GM19328 (cell line): Measurements from ENCODE around the gene GOLGA6L10.
"Not testable (repeated sequence)": the region's sequence is repeated elsewhere in the genome, so short reads cannot be mapped to it uniquely, and the experiment has no call there.

Experiments used
- ATAC-seq: cut with Tn5 transposase; IDR thresholded peaks from one replicate; pipeline ENCODE4 v1.9.1; 2021; ENCODE audit warnings: mild to moderate bottlenecking, moderate library complexity; ENCODE audit not compliant: unreplicated experiment

Gene GOLGA6L10

DNA sequence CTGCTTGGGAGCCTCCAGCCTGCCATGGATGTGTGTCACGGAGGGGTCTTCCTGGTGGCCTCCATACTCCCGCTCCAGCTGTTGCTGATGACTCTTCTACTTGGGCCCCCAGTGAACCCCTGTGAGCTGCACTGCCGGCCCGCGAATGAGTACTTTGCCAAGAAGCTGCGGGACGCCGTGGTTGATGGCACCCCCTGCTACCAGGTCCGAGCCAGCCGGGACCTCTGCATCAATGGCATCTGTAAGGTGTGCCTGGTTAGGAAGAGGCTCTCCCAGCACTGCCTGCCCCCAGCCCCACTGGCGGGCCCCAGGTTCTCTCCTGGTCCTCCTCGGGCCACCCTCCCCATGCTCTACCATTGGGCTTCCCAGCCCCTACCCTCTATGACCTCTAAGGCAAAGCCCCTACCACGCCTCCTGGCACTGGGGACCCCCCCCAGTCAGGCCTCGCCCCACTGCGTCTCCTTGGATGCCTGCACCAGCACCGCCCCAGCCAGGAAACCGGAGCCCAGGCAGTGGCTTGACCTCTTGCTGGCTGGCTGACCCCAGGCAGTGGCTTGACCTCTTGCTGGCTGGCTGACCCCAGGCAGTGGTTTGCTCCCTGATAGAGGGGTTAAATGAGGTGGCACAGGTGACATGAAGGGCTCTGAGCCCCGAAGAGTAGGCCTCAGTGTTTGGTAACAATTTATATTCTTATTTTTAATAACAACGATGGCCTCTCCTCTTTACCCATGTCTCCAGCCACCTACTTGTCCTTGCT lies 29.6 kb downstream of the GOLGA6L10 start:
- ATAC-seq = not testable (repeated sequence)

DNA sequence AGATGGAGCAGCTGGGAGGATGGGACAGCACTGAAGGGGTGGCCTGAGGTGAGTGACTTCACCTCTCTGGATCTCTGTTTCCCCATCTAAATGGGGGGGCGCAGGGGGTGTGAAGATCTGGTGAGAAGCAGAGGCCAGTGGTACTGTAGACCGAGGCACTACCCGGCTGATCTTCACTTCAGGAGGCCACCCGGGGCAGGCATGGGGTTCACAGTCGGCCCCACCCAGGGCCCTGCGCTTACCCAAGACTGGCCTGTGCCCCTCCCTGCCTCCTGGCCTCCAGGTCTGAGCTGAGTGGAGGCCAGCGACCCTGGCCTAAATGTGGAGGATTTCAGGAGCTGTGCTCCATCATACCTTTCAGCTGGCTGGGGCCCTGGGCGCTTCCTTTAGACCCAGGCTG lies 31.0 kb downstream of the GOLGA6L10 start:
- ATAC-seq = not testable (repeated sequence)

- not testable (repeated sequence) for ATAC-seq
Observed at GRCh38 chr15:82317516-82317915, 31.8 kb downstream of the GOLGA6L10 start.

DNA sequence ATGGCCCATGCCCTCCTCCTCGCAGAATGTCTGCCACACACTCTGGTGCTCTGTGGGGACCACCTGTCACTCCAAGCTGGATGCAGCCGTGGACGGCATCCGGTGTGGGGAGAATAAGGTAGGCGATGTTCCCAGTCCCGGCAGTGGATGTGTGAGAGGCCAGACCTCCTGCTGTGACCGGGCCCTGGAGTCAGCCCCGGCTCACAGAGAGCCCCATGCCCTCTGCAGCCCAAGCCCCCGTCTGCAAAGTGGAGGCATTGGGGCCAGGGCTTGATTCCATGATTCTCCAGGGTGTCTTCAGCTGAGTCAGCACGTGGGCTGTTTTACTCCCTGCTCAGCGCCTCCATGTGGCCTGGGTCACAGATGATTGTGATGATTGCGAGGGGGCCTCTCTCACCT lies 32.2 kb downstream of the GOLGA6L10 start:
- no peak for ATAC-seq

- ATAC-seq = not testable (repeated sequence)
Observed at GRCh38 chr15:82316247-82317090, 32.8 kb downstream of the GOLGA6L10 start.

GRCh38 chr15:82315519-82316246 lies 33.6 kb downstream of the GOLGA6L10 start:
- no peak for ATAC-seq

GRCh38 chr15:82314769-82315518 lies 34.3 kb downstream of the GOLGA6L10 start:
- no peak for ATAC-seq

GRCh38 chr15:82313951-82314768 lies 35.1 kb downstream of the GOLGA6L10 start:
- not testable (repeated sequence) for ATAC-seq

DNA sequence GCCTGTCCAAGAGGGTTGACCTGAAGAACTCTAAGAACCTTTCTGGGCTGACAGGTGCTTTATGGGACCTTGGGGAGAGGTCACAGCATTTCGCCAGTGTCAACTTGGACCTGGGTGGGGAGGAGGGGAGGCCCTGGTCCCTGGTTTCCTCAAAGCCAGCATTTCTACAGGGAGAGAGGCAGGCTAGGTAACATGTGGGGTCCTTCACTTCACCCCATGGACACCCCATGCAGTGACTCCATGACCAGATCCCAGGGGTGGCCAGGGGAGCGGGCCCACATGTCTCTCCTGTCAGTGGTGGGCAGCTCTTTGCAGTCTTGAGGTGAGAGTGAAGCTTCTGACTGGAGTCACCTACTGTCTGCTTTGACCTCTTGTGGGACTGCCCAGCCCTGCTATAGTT lies 35.8 kb downstream of the GOLGA6L10 start:
- no peak for ATAC-seq

GRCh38 chr15:82312586-82313349 lies 36.5 kb downstream of the GOLGA6L10 start:
- no peak for ATAC-seq

DNA sequence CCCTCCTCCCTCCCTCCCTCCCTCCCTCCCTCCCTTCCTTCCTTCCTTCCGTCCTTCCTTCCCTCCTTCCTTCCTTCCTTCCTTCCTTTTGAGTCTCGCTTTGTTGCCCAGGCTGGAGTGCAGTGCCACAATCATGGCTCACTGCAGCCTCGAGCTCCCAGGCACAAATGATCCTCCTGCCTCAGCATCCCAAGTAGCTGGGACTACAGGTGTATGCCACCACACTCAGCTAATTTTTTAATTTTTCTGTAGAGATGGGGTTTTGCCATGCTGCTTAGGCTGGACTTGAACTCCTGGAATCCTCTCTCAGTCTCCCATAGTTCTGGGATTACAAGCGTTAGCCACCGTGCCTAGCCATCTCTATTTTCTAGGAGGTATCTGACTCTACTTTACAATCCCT lies 38.0 kb downstream of the GOLGA6L10 start:
- not testable (repeated sequence) for ATAC-seq

DNA sequence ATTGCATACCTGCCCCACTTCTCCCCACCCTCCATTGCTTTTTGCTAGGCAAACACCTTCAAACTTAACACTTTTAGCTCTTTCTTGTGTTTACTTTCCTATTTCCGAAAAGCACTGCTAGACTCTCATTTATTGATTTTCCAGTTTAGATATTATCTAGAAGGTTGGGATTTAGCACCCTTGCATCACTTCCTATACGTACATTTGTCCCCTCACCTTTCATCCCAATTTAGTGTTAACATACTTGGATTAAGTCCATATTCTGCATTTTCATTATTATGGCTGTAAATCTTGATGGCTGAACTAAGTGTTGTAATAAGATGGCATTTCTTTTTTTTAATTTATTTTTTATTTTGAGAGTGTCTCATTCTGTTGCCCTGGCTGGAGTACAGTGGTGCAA lies 39.5 kb downstream of the GOLGA6L10 start:
- ATAC-seq = no peak

GRCh38 chr15:82307714-82308081 lies 41.6 kb downstream of the GOLGA6L10 start:
- ATAC-seq = no peak

DNA sequence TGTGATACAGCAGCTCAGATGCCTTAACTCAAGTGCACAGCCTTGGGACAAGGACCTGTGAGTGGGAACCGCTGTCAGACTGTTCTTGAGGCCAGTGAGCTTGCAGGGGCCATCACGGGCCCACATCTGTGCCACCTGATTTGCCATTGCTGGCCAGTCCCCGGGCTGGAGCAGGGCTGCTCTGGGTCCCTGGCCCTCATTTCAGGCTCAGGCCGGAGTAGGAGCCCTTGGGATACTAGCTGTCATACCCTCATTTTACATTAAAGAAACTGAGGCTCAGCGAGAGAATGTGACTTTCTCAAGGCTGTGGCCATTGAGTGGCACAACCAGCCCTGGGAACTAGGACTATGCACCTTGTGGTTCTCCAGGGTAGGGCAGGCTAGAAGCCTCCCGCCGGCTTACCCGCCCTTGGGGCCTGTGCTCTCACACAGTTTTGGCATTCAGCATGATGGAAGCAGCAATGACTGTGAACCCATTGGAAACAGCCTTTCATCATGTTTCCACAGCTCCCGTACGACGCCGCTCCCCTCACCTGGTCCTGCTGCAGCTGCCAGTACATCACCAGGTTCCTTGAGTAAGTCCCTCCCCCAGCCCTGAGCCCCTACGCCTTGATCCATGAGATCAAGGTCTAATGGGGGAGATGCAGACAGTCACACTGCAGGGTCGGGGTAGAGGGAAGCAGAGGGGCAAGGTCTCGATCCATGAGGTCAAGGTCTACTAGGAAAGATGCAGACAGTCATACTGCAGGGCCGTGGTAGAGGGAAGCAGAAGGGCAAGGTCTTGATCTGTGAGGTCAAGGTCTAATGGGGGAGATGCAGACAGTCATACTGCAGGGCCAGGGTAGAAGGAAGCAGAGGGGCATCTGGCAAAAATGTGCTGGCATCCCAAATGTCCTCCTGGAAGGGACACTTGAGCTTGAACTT lies 42.2 kb downstream of the GOLGA6L10 start:
- no peak for ATAC-seq

- ATAC-seq = no peak
Observed at GRCh38 chr15:82305621-82306048, 43.6 kb downstream of the GOLGA6L10 start.

DNA sequence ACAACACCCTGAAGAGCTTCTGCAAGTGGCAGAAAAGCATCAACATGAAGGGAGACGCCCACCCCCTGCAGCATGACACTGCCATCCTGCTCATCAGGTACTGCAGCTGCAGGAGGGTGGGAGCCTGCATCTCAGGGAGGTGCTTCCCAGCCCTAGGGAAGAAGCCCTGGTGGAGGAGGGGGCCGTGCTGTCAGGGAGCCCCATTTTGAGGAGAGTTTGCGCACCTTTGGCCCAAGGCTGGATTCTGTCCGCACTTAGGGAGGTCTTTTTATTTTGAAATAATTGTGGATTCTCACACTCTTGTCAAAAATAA lies 44.5 kb downstream of the GOLGA6L10 start:
- ATAC-seq = no peak

DNA sequence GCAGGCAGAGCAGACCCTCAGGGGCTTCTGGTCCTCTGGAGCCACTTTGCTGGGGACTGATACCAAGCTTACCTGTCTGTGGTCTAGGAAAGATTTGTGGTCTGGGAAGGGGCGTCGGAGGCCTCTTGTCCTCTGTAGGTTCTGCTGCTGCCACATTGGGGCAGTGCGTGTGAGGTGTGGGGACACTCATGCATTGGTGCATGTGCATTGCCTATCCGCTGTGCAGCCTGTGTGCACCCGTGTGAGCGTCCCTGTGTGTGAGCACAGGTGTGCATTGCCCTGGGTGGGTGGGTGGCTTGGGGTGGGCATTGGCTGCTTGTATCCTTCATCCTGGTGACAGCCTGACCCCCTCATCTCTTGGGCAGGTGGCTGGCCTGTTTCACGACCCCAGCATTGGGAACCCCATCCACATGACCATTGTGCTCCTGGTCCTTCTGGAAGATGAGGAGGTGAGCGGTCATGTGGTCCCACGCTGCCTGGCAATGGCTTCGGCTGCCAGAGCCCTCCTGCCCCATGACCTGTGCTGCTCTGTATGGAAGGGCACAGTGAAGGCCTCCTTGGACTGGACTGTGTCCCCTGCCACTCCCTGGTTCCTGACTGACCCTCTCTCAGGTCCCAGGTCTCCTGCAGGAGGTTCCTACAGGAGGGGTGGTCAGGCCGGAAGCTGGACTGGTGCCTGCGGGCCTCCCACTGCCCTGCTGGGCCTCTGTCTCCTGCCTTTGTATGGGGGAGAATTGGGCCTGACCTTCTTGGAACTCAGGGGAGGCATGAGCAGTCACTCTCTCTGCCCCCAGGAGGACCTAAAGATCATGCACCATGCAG lies 45.1 kb downstream of the GOLGA6L10 start:
- ATAC-seq = no peak
